Naive B cell (primary cell): ENCODE results near the gene IPO9. TPM values are rescaled to one million over a fixed set of nuclear protein-coding genes. Genes with fewer than 3 reads are reported as not detected.
A peak's percentile ranks its signal among the peaks of the same experiment; 100 is the strongest.
"Not testable (repeated sequence)": the region's sequence is repeated elsewhere in the genome, so short reads cannot be mapped to it uniquely, and the experiment has no call there.

Source experiments
- ATAC-seq, 2 donors: fragments of 150-1000 bp; cut with Tn5 transposase; 2 replicates each; pipeline ENCODE4 v1.10.0; 2021; ENCODE audit warnings: low read depth in 2 of 2, mild to moderate bottlenecking in 2 of 2, moderate library complexity in 2 of 2
- DNase-seq: peaks from one replicate; pipeline ENCODE4 v3.0.0; 2022
- H3K27ac Mint-ChIP-seq, 6 donors: one replicate each; pipeline ENCODE4 v1.8.0; 2020 to 2022; ENCODE audit warnings: mild to moderate bottlenecking in 6 of 6, mixed read lengths in 6 of 6, moderate library complexity in 5 of 6, inconsistent platforms in 2 of 6
- H3K27me3 Mint-ChIP-seq, 3 donors: one replicate each; pipeline ENCODE4 v1.8.0; 2021 to 2022; ENCODE audit warnings: mixed read lengths in 3 of 3, mild to moderate bottlenecking in 1 of 3
- H3K36me3 Mint-ChIP-seq, 2 donors: one replicate each; pipeline ENCODE4 v1.8.0; 2020 to 2022; ENCODE audit warnings: mixed read lengths in 2 of 2, inconsistent platforms in 1 of 2, mild to moderate bottlenecking in 1 of 2
- H3K4me1 Mint-ChIP-seq, 3 donors: one replicate each; pipeline ENCODE4 v1.8.0; 2020 to 2022; ENCODE audit warnings: mixed read lengths in 3 of 3, inconsistent platforms in 1 of 3, mild to moderate bottlenecking in 1 of 3, moderate library complexity in 1 of 3
- H3K4me3 Mint-ChIP-seq, 8 donors: one replicate each; pipeline ENCODE4 v1.8.0; 2020 to 2022; ENCODE audit warnings: mild to moderate bottlenecking in 8 of 8, mixed read lengths in 8 of 8, moderate library complexity in 8 of 8, inconsistent platforms in 2 of 8
- H3K9me3 Mint-ChIP-seq, 7 donors: one replicate each; pipeline ENCODE4 v1.8.0; 2020 to 2022; ENCODE audit warnings: mixed read lengths in 7 of 7, mild to moderate bottlenecking in 5 of 7, inconsistent platforms in 2 of 7, moderate library complexity in 1 of 7
- polyA plus RNA-seq, 6 donors: library from polyadenylated mRNA; unstranded; fragments of 300-500 nt; fragmentation: Illumina TruSeq; gene quantifications; one replicate each; pipeline ENCODE4 v1.2.3, GENCODE V29; 2021; ENCODE audit warnings: low read depth in 6 of 6

IPO9 gene
- polyA plus RNA-seq, 6 donors from 2014 or later, result 13.6 to 30.0 (median 18.0) TPM

- ATAC-seq, result no peak
- H3K27ac Mint-ChIP-seq, result peak overlapping the region in 1 of 6 donors; percentile 26
- H3K4me1 Mint-ChIP-seq, result peaks cover 8 to 12% (median 10%) of the 10 kb centered on the region in 3 donors
Measured at GRCh38 chr1:201896951-201897391, 68.0 kb downstream of the IPO9 start.

DNA sequence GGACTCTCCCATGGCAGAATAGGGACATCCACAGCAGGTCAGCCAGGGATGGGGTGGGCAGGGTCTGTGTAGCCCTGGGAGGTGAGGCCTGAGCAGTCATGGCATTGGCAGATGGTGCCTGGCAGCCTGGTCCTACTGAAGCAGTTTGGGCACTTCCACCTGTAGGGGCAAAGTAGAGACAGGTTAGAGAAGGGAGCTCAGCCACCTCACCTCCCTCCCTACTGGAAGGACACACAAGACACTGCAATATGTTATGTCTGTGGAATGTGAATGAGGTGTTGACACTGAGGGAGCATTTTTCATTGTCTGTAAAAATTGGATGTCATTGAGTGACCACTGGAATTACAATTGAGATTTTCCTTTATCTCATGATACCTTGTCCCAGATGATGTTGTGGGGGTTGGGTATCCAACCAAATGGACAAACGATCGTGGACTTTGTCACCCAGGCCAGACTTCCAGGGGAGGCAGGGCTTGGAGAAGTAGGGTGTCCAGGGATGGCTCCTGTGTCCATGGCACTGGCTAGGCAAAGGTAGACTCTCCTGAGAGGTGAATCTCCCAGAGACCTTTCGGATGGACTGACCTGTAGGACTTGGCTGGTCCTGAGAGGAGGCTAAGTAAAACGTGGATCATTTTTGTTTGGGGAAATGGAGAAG lies 69.4 kb downstream of the IPO9 start:
- no peak for DNase-seq
- H3K9me3 Mint-ChIP-seq, result peaks cover 0 to 4% (median 0%) of the 10 kb centered on the region in 7 donors
- H3K36me3 Mint-ChIP-seq, result no peaks in the 10 kb centered on the region
- no peak overlapping the region for H3K4me3 Mint-ChIP-seq
- peaks cover 16 to 34% (median 32%) of the 10 kb centered on the region in 3 donors for H3K27me3 Mint-ChIP-seq
- peaks cover 8 to 12% (median 10%) of the 10 kb centered on the region in 3 donors for H3K4me1 Mint-ChIP-seq
- no peak for ATAC-seq
- H3K27ac Mint-ChIP-seq, result no peak overlapping the region

More at GRCh38 chr1:201896951-201897391, 68.0 kb downstream of the IPO9 start:
- peaks cover 20 to 44% (median 41%) of the 10 kb centered on the region in 3 donors for H3K27me3 Mint-ChIP-seq
- H3K9me3 Mint-ChIP-seq, result peaks cover 0 to 4% (median 0%) of the 10 kb centered on the region in 7 donors
- DNase-seq, result no peak
- H3K36me3 Mint-ChIP-seq, result no peaks in the 10 kb centered on the region
- no peak overlapping the region for H3K4me3 Mint-ChIP-seq

- DNase-seq (no peak), ATAC-seq (no peak)
- Mint-ChIP-seq H3K36me3 (no peaks in the 10 kb centered on the region), H3K9me3 (peaks cover 0 to 4% (median 0%) of the 10 kb centered on the region in 7 donors), H3K4me1 (peaks cover 8 to 12% (median 10%) of the 10 kb centered on the region in 3 donors), H3K27ac (no peak overlapping the region), H3K4me3 (no peak overlapping the region), H3K27me3 (peaks cover 9 to 28% (median 25%) of the 10 kb centered on the region in 3 donors)
Measured at GRCh38 chr1:201898992-201899391, 70.0 kb downstream of the IPO9 start.

- no peaks in the 10 kb centered on the region for H3K36me3 Mint-ChIP-seq
- no peak for DNase-seq
- peak overlapping the region in 1 of 8 donors; percentile 49 for H3K4me3 Mint-ChIP-seq
- H3K27me3 Mint-ChIP-seq, result peaks cover 8 to 23% (median 21%) of the 10 kb centered on the region in 3 donors
- H3K4me1 Mint-ChIP-seq, result peaks cover 8 to 12% (median 10%) of the 10 kb centered on the region in 3 donors
- peaks cover 0 to 4% (median 0%) of the 10 kb centered on the region in 7 donors for H3K9me3 Mint-ChIP-seq
- ATAC-seq, result no peak
- H3K27ac Mint-ChIP-seq, result peak overlapping the region in 2 of 6 donors; percentile 41 to 91
Measured at GRCh38 chr1:201899683-201900429, 70.9 kb downstream of the IPO9 start.

DNA sequence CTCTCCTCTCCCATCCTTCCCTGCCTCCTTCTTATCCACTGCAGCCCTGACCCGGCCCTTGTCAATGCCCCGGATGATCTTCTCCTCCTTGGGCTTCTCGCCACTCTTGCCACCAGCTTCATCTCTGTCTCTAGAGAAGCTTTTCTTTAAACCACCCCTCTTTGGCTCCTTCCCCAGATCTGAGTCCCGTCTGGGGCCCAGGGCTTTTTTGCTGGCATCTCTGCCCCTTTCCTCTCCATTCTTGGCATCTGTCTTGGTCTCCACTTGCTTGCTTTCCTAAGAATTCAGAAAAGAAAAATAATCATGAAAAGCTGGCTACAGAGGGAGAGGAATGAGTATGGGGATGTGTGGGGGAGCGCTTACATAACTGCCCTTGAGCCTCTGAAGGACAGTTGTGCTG lies 71.5 kb downstream of the IPO9 start:
- H3K27ac Mint-ChIP-seq, result peak overlapping the region in 1 of 6 donors; percentile 91
- H3K27me3 Mint-ChIP-seq, result peaks cover 8 to 23% (median 21%) of the 10 kb centered on the region in 3 donors
- no peak for DNase-seq
- H3K9me3 Mint-ChIP-seq, result peaks cover 0 to 4% (median 0%) of the 10 kb centered on the region in 7 donors
- no peak for ATAC-seq
- H3K4me1 Mint-ChIP-seq, result peaks cover 8 to 12% (median 10%) of the 10 kb centered on the region in 3 donors
- H3K36me3 Mint-ChIP-seq, result no peaks in the 10 kb centered on the region
- no peak overlapping the region for H3K4me3 Mint-ChIP-seq

GRCh38 chr1:201901036-201901435 lies 72.1 kb downstream of the IPO9 start:
- H3K27ac Mint-ChIP-seq, H3K4me3 Mint-ChIP-seq, DNase-seq, H3K9me3 Mint-ChIP-seq, ATAC-seq, H3K4me1 Mint-ChIP-seq, H3K36me3 Mint-ChIP-seq: not testable (repeated sequence)
- peaks cover 8 to 23% (median 21%) of the 10 kb centered on the region in 3 donors for H3K27me3 Mint-ChIP-seq

DNA sequence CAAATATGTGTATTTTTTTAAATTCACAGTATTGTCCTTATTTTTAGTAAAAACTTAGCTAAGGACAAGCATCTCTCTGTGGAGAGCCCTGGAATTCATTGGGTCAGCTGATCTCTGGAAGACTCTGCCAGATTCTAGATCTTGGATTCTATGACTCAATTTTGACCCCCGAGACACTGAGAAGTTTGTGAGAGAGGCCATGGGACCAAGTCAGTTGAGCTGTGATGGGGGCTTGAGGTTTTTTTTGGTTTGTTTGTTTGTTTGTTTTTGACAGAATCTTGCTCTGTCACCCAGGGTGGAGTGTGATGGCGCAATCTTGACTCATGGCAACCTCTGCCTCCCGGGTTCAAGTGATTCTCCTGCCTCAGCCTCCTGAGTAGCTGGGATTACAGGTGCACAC lies 73.2 kb downstream of the IPO9 start:
- no peak overlapping the region for H3K4me3 Mint-ChIP-seq
- ATAC-seq (no peak), DNase-seq (no peak)
- peaks cover 8 to 23% (median 21%) of the 10 kb centered on the region in 3 donors for H3K27me3 Mint-ChIP-seq
- H3K36me3 Mint-ChIP-seq, result no peaks in the 10 kb centered on the region
- peaks cover 0 to 6% (median 4%) of the 10 kb centered on the region in 3 donors for H3K4me1 Mint-ChIP-seq
- H3K27ac Mint-ChIP-seq, result peak overlapping the region in 1 of 6 donors; percentile 39
- H3K9me3 Mint-ChIP-seq, result peaks cover 0 to 4% (median 0%) of the 10 kb centered on the region in 7 donors

DNA sequence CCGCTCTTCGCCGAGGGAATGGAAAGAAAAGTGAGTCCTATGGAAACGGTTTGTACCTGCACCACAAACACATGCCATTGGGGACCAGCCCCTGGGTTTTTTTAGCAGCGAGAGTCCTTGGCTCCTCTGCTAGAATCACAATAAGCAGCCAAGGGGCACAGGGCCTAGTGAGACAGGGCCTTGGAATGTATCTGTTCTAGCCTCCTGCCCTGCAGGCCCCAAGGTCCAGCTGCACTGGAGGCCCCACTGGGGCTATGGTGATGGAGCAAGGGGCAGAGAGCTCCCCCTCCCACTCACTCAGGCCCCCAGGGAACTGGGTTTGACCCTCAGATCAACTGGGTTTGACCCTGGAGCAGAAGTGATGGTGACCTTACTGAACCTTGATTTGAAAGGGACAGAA lies 74.2 kb downstream of the IPO9 start:
- peaks cover 0 to 6% (median 4%) of the 10 kb centered on the region in 3 donors for H3K4me1 Mint-ChIP-seq
- no peak for ATAC-seq
- peaks cover 0 to 4% (median 0%) of the 10 kb centered on the region in 7 donors for H3K9me3 Mint-ChIP-seq

DNA sequence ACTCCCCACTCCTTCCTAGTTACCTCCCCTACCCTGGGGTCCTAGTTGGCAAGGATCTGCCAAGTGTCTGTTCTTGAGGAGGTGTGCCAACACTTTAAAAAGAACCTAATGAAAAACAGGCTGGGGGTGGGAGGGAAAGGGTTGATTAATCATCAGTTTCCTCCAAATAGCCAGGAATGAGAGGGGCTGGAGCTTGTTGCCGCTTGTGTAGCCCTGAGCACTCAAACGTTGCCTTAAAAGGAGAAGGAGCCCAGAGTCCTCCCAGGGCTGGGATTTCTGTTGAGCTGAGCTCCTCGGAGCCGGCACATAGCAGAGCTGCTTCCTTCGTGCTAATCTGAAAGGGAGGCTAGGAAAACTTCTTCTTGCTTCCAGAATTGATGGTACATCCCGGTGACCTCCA lies 75.6 kb downstream of the IPO9 start:
- Mint-ChIP-seq H3K4me3 (no peak overlapping the region), H3K27me3 (peaks cover 11 to 14% (median 12%) of the 10 kb centered on the region in 3 donors), H3K36me3 (no peaks in the 10 kb centered on the region), H3K27ac (no peak overlapping the region), H3K4me1 (peaks cover 0 to 6% (median 4%) of the 10 kb centered on the region in 3 donors), H3K9me3 (peaks cover 0 to 4% (median 0%) of the 10 kb centered on the region in 7 donors)
- no peak for ATAC-seq
- no peak for DNase-seq

More for the DNA sequence above, 74.2 kb downstream of the IPO9 start:
- no peak for DNase-seq
- Mint-ChIP-seq H3K36me3 (no peaks in the 10 kb centered on the region), H3K4me3 (no peak overlapping the region), H3K27ac (no peak overlapping the region), H3K27me3 (peaks cover 8 to 21% (median 18%) of the 10 kb centered on the region in 3 donors)

DNA sequence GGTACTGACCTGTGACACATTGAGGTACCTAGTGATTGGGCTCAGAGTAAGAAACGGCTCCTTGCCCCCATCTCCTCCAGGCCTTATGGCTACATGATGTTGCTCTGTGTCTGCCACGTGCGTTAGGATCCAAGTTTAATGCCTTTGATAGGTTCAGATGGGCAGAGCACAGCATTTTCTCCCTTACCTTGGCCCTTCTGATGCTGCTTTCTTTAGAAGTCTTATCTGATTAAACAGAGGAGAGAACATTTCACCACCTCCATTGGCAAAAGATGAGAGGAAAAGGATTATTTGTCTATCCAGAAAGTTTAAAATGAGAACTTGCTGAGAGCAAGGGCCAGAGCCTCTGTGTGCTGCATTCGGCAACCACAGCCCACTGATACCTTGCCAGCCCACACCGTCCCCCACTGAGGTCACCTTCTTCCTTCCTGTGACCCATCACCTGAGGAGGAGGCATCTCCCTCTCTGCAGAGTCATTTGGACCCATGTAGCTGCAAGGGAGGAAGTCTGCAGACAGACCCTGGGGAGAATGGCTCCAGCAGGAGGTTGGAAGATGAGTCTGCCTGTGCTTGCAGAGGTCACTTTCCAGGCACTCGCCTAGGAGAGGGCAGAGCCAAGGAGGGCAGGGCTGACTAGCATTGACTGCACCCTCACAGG lies 76.4 kb downstream of the IPO9 start:
- H3K9me3 Mint-ChIP-seq, result peaks cover 0 to under 1% (median 0%) of the 10 kb centered on the region in 7 donors
- no peak for ATAC-seq

GRCh38 chr1:201906336-201906735 lies 77.4 kb downstream of the IPO9 start:
- H3K27ac Mint-ChIP-seq, result peak overlapping the region in 1 of 6 donors; percentile 24
- no peaks in the 10 kb centered on the region for H3K36me3 Mint-ChIP-seq
- H3K9me3 Mint-ChIP-seq, result no peaks in the 10 kb centered on the region
- no peak for DNase-seq
- H3K4me1 Mint-ChIP-seq, result no peaks in the 10 kb centered on the region
- no peak for ATAC-seq
- peaks cover 6 to 10% (median 7%) of the 10 kb centered on the region in 3 donors for H3K27me3 Mint-ChIP-seq
- no peak overlapping the region for H3K4me3 Mint-ChIP-seq

More for the DNA sequence above, 76.4 kb downstream of the IPO9 start:
- Mint-ChIP-seq H3K4me3 (no peak overlapping the region), H3K27ac (no peak overlapping the region), H3K27me3 (peaks cover 8 to 14% (median 9%) of the 10 kb centered on the region in 3 donors), H3K4me1 (no peaks in the 10 kb centered on the region), H3K36me3 (no peaks in the 10 kb centered on the region)
- no peak for DNase-seq

- no peak for ATAC-seq
- Mint-ChIP-seq H3K27ac (no peak overlapping the region), H3K4me1 (no peaks in the 10 kb centered on the region), H3K4me3 (no peak overlapping the region), H3K27me3 (peaks cover 6 to 10% (median 7%) of the 10 kb centered on the region in 3 donors), H3K36me3 (no peaks in the 10 kb centered on the region), H3K9me3 (no peaks in the 10 kb centered on the region)
- no peak for DNase-seq
Measured at GRCh38 chr1:201907621-201908020, 78.7 kb downstream of the IPO9 start.
